ENCODE measurements around the gene ZCWPW1.

GRCh38 chr7:100419660-100420226 is 8.8 kb downstream of the ZCWPW1 start:
- TF ChIP-seq EZH2 (IDR thresholded peaks at IDR 0.05; ENCODE audit: insufficient read depth, poor library complexity, severe bottlenecking): no peak
- no peak for TF ChIP-seq EZH2phosphoT487 (IDR thresholded peaks at IDR 0.05; ENCODE audit: insufficient read depth, low read depth)
